Measurements from ENCODE around the gene SEC14L2.
"Not testable (repeated sequence)": the region's sequence is repeated elsewhere in the genome, so short reads cannot be mapped to it uniquely, and the experiment has no call there.

SEC14L2 gene

DNA sequence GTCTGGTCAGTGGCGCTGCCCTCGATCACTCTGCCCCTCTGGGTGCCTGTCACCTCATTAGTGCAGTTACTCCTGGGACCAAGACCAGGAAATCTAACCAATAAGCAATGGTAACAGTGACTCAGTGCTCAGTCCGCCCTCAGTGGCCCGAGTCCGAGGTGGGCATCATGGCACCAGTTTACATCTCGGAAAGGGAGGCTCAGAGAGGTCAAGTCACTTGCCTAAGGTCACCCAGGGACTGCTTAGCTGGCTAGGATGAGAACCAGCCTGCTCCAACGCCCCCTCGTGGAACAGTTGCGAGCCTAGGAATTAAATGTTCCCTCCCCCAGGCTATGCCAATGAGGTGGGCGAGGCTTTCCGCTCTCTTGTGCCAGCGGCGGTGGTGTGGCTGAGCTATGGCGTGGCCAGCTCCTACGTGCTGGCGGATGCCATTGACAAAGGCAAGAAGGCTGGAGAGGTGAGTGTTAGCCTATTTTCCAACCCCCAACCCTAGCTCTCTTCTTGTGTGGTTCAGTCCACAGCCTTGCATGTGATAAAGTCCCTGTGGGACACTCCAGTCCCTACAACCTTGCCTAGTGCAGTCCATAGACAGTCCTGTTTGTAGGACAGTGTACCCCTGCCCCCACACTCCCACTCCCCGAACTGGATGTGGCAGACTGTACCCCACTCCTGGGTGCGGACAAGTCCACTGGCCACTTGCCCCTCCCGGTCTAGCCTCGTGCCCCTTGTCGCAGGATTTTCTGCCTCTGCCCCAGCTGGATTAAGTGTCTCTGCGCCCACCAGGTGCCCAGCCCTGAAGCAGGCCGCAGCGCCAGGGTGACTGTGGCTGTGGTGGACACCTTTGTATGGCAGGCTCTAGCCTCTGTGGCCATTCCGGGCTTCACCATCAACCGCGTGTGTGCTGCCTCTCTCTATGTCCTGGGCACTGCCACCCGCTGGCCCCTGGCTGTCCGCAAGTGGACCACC lies 29.9 kb downstream of the SEC14L2 start:
- DNase-seq (ENCODE audit: low spot score), result peak; percentile 87

DNA sequence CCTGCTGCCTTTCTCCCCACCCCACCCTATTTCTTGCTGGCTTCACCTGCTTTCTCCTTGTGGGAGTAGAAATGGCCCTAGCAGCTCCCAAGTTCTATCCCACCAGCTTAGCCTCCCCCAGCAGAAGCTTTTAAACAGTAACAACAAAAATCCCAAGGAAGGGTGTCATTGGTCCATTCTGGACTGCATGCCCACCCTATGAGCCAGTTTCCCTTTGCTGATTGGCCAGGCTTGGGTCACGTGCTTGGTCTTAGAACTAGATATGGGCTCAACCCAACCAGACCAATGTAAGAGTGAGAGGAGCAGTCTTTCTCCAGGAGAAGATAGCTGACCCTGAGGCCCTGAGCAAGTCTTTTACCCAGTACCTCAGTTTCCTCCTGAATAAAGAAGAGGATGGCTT lies 31.1 kb downstream of the SEC14L2 start:
- no peak for DNase-seq (ENCODE audit: low spot score)

GRCh38 chr22:30429887-30430286 lies 33.1 kb downstream of the SEC14L2 start:
- no peak for DNase-seq (ENCODE audit: low spot score)

GRCh38 chr22:30430933-30431332 lies 34.1 kb downstream of the SEC14L2 start:
- DNase-seq (ENCODE audit: low spot score), result no peak

DNA sequence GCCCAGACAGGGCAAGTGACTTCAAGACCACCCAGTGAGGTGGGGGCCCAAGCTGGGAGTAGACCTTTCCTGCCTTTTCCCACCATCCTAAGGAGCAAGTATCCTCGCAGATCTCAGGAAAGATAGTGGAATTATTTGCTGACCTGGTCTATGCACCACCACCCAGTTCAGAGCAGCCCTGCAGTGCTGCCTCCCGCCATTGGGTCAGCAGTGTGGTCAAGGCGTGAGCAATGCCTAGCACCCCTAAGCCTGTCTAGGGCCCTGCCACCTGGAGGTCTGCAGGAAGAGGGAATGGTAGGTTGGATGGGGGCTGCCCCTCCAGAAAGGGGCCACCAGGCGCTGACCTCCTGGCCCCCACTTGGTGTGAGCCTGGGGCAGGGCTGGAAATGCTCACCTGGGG lies 35.3 kb downstream of the SEC14L2 start:
- DNase-seq (ENCODE audit: low spot score), result no peak

DNA sequence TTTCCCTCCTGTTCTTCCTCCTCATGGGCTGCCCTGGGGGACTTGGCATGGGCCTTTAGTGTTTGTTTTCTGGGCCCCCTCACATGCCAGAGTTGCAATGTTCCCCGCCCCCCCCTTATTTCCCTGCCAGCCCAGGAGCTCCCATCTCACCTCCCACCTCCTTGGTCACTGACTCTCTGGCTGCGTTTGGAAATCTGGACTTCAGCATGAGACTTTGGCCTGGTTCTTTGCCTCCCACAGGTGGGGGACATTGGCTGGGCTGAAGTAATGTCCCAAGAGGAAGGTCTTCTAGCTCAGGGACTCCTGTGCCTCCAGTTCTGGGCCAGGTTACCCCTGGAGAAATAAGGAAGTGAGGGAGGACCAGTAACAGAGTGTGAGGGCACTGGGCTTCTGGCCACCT lies 35.7 kb downstream of the SEC14L2 start:
- no peak for DNase-seq (ENCODE audit: low spot score)

DNA sequence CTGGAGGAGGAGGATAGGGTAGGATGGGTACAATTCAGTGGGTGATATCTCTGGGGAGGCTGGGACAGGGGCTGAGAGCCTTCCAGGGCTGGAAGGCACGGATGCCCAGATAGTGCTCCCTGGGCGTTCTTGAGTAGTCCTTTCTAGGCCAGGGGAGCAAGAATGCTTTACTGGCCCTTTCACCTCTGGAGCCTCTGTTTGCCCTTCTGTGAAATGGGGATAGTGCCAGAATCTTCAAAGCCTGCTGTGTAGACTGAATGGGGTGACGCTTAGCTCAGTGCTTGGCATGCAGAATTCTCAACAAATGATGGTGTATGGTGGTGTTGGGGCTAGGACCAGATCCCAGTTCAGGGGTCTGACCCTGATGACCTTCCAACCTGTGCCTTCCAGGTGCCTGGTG lies 36.4 kb downstream of the SEC14L2 start:
- DNase-seq (ENCODE audit: low spot score), result no peak

- no peak for DNase-seq (ENCODE audit: low spot score)
Observed at GRCh38 chr22:30433773-30434172, 37.0 kb downstream of the SEC14L2 start.

DNA sequence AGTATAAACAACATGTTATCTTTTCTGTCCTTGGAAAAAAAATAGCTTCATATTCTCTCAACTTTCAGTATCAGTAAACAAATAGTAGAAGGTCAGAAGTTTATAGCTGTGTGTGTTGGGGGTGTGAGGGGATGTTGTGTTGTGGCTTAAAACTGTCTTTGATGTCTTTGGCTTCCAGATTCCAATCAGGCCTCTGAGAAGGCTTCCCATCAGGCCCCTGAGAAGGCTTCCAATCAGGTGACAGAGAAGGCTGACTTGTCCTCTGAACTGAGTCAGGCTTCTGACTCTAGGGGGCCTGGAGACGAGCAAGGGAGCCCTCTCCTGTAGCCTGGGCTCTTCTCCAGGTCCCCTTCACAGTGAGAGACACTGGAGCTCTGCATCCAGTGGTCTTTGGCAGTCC lies 38.0 kb downstream of the SEC14L2 start:
- DNase-seq (ENCODE audit: low spot score), result no peak

DNA sequence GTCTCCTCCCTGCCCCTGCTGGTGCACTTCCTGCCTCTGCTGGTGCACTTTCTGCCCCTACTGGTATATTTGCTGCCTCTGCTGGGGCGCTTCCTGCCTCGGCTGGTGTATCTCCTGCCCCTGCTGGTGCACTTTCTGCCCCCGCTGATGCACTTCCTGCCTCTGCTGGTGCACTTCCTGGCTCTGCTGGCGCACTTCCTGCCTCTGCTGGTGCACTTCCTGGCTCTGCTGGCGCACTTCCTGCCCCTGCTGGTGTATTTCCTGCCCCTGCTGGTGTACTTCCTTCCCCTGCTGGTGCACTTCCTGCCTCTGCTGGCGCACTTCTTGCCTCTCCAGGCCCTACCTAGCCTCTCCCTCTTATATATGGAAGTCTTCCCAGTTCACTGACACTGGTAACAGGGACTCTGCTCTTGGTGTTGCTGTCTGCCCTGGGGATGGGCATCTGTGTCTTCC lies 38.9 kb downstream of the SEC14L2 start:
- DNase-seq (ENCODE audit: low spot score), result peak; percentile 85

GRCh38 chr22:30436196-30436595 lies 39.4 kb downstream of the SEC14L2 start:
- no peak for DNase-seq (ENCODE audit: low spot score)

- no peak for DNase-seq (ENCODE audit: low spot score)
Observed at GRCh38 chr22:30438559-30438958, 41.7 kb downstream of the SEC14L2 start.

GRCh38 chr22:30439226-30439625 lies 42.4 kb downstream of the SEC14L2 start:
- no peak for DNase-seq (ENCODE audit: low spot score)

DNA sequence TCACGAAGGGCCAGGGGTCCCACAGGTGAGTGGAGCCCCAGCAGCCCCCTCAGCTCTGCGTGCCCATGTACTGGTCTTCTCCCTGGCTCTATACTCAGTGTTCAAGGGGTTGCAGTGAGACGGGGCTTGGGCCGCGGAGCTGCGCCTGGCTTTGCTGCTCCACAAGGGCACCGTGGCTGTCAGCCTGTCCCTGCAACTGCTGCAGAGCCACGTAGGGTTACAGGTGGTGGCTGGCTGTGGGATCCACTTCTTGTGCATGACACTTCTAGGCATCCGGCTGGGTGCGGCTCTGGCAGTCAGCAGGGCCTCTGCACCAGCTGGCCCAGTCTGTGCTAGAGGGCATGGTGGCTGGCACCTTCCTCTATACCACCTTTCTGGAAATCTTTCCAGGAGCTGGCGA lies 43.0 kb downstream of the SEC14L2 start:
- no peak for DNase-seq (ENCODE audit: low spot score)

- no peak for DNase-seq (ENCODE audit: low spot score)
Observed at GRCh38 chr22:30441088-30441487, 44.3 kb downstream of the SEC14L2 start.

- peak; percentile 60 for DNase-seq (ENCODE audit: low spot score)
Observed at GRCh38 chr22:30444632-30445437, 48.0 kb downstream of the SEC14L2 start.

- DNase-seq (ENCODE audit: low spot score), result no peak
Observed at GRCh38 chr22:30445438-30446145, 48.8 kb downstream of the SEC14L2 start.

- no peak for DNase-seq (ENCODE audit: low spot score)
Observed at GRCh38 chr22:30447656-30448055, 50.8 kb downstream of the SEC14L2 start.

DNA sequence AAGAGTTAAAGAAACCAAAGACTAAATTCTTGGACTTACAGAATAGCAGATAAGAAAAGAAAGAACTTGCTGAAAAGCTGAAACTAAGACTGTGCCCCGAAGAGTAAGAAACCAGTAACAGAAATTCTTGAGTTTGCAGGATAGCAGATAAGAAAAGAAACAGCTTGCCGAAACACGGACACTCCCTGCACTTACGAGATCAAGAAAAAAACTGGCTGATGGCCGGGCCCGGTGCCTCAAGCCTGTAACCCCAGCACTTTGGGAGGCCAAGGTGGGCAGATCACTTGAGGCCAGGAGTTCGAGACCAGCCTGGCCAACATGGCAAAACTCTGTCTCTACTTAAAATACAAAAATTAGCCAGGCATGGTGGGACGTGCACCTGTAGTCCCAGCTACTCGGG lies 54.7 kb downstream of the SEC14L2 start:
- not testable (repeated sequence) for DNase-seq (ENCODE audit: low spot score)

- DNase-seq (ENCODE audit: low spot score), result no peak
Observed at GRCh38 chr22:30452861-30453260, 56.0 kb downstream of the SEC14L2 start.

- DNase-seq (ENCODE audit: low spot score), result no peak
Observed at GRCh38 chr22:30453731-30454510, 57.1 kb downstream of the SEC14L2 start.

All from CD4-positive, alpha-beta T cell treated with Interleukin-2 at 100 ng/mL for 4 hours (primary cell).